H1 (cell line): ENCODE measurements around the gene CACNG6. TPM values are rescaled to one million over a fixed set of nuclear protein-coding genes. Genes with fewer than 3 reads are reported as not detected.

Experiments
- BACH1 ChIP-seq: IDR thresholded peaks from 2 replicates; pipeline ENCODE4 v1.6.1; 2012; ENCODE audit warnings: low read length, improper control_type of control experiment
- ZNF274 ChIP-seq: IDR thresholded peaks from 2 replicates; pipeline ENCODE4 v1.7.0; 2012; ENCODE audit warnings: low read length, borderline replicate concordance; ENCODE audit errors: extremely low read depth
- polyA plus RNA-seq, 7 experiments: library from polyadenylated mRNA; depleted of rRNA in 3 of 7; stranded (reverse) in 5 of 7; unstranded in 2 of 7; fragments of >200 nt in 5 of 7; fragments of 200-250 nt in 2 of 7; gene quantifications; 1 replicate in 5 of 7; 2 replicates in 1 of 7; 4 replicates in 1 of 7; pipeline versions ENCODE4 v1.2.1 to v1.2.3, GENCODE V29; 2011 to 2013; ENCODE audit warnings: missing spikeins in 2 of 7, mixed read lengths in 2 of 7
- total RNA-seq: library from RNA; stranded (reverse); fragmentation: NEBNext Ultra II Directional; extraction: Animal tissue kit (Norgen Biotek cat#: 25700); gene quantifications from 2 replicates; pipeline ENCODE4 v1.2.1, GENCODE V29; 2021
- TF ChIP-seq, protein P1 (sequence below): fragments of 300-600 bp; sonication (generic); IDR thresholded peaks from 2 replicates; pipeline ENCODE4 v1.7.1; 2012; ENCODE audit warnings: low read length, moderate library complexity, mild to moderate bottlenecking, inconsistent platforms; ENCODE audit not compliant: insufficient replicate concordance

CACNG6 gene
- total and polyA plus RNA-seq, 2 of the 8 experiments (the other 6 are each of a cell fraction or from before 2014, with no cell fraction given) = 1.2 to 1.6 TPM

DNA sequence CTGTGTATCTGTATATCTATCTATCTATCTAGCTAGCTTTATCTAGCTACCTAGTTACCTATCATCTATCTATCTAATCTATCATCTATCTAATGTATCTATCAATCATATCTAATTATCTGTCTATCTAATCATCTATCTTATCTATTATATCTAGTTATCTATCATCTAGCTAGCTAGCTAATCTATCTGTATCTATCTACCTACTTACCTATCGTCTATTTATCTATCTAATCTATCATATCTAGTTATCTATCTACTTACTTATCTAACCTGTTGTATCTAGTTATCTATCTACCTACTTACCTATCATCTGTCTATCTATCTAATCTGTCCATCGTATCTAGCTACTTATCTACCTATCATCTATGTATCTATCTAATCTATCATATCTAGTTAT, 54.3 kb downstream of the CACNG6 start (continued):
- TF ChIP-seq, protein P1, sequence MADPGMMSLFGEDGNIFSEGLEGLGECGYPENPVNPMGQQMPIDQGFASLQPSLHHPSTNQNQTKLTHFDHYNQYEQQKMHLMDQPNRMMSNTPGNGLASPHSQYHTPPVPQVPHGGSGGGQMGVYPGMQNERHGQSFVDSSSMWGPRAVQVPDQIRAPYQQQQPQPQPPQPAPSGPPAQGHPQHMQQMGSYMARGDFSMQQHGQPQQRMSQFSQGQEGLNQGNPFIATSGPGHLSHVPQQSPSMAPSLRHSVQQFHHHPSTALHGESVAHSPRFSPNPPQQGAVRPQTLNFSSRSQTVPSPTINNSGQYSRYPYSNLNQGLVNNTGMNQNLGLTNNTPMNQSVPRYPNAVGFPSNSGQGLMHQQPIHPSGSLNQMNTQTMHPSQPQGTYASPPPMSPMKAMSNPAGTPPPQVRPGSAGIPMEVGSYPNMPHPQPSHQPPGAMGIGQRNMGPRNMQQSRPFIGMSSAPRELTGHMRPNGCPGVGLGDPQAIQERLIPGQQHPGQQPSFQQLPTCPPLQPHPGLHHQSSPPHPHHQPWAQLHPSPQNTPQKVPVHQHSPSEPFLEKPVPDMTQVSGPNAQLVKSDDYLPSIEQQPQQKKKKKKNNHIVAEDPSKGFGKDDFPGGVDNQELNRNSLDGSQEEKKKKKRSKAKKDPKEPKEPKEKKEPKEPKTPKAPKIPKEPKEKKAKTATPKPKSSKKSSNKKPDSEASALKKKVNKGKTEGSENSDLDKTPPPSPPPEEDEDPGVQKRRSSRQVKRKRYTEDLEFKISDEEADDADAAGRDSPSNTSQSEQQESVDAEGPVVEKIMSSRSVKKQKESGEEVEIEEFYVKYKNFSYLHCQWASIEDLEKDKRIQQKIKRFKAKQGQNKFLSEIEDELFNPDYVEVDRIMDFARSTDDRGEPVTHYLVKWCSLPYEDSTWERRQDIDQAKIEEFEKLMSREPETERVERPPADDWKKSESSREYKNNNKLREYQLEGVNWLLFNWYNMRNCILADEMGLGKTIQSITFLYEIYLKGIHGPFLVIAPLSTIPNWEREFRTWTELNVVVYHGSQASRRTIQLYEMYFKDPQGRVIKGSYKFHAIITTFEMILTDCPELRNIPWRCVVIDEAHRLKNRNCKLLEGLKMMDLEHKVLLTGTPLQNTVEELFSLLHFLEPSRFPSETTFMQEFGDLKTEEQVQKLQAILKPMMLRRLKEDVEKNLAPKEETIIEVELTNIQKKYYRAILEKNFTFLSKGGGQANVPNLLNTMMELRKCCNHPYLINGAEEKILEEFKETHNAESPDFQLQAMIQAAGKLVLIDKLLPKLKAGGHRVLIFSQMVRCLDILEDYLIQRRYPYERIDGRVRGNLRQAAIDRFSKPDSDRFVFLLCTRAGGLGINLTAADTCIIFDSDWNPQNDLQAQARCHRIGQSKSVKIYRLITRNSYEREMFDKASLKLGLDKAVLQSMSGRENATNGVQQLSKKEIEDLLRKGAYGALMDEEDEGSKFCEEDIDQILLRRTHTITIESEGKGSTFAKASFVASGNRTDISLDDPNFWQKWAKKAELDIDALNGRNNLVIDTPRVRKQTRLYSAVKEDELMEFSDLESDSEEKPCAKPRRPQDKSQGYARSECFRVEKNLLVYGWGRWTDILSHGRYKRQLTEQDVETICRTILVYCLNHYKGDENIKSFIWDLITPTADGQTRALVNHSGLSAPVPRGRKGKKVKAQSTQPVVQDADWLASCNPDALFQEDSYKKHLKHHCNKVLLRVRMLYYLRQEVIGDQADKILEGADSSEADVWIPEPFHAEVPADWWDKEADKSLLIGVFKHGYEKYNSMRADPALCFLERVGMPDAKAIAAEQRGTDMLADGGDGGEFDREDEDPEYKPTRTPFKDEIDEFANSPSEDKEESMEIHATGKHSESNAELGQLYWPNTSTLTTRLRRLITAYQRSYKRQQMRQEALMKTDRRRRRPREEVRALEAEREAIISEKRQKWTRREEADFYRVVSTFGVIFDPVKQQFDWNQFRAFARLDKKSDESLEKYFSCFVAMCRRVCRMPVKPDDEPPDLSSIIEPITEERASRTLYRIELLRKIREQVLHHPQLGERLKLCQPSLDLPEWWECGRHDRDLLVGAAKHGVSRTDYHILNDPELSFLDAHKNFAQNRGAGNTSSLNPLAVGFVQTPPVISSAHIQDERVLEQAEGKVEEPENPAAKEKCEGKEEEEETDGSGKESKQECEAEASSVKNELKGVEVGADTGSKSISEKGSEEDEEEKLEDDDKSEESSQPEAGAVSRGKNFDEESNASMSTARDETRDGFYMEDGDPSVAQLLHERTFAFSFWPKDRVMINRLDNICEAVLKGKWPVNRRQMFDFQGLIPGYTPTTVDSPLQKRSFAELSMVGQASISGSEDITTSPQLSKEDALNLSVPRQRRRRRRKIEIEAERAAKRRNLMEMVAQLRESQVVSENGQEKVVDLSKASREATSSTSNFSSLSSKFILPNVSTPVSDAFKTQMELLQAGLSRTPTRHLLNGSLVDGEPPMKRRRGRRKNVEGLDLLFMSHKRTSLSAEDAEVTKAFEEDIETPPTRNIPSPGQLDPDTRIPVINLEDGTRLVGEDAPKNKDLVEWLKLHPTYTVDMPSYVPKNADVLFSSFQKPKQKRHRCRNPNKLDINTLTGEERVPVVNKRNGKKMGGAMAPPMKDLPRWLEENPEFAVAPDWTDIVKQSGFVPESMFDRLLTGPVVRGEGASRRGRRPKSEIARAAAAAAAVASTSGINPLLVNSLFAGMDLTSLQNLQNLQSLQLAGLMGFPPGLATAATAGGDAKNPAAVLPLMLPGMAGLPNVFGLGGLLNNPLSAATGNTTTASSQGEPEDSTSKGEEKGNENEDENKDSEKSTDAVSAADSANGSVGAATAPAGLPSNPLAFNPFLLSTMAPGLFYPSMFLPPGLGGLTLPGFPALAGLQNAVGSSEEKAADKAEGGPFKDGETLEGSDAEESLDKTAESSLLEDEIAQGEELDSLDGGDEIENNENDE = no peak
- TF ChIP-seq ZNF274 (no peak), BACH1 (no peak)
